Measurements from ENCODE around the gene OR11A1. TPM values are rescaled to one million over a fixed set of nuclear protein-coding genes. Genes with fewer than 3 reads are reported as not detected.

Gene OR11A1
- total and polyA plus RNA-seq, 4 experiments from 2014 or later: not detected

GRCh38 chr6:29499704-29500103, 42.8 kb upstream of the OR11A1 start:
- peaks cover 22 to 24% of the 10 kb centered on the region in 2 donors for H3K27me3 Mint-ChIP-seq
- Histone ChIP-seq H3K4me1 (ENCODE audit: insufficient read depth, low read length) (no peaks in the 10 kb centered on the region), H3K4me3 (ENCODE audit: low read length in 2 of 2) (no peak overlapping the region), H3K36me3 (ENCODE audit: insufficient read depth, low read length) (no peaks in the 10 kb centered on the region), H3K9me3 (ENCODE audit: control insufficient read depth in 1 of 2, low read length in 2 of 2) (no peaks in the 10 kb centered on the region), H3K27ac (ENCODE audit: low read depth, low read length) (no peak overlapping the region), H3K27me3 (ENCODE audit: insufficient read depth, low read length) (no peaks in the 10 kb centered on the region)
- H3K36me3 Mint-ChIP-seq: no peaks in the 10 kb centered on the region
- no peak overlapping the region for H3K4me3 Mint-ChIP-seq
- no peaks in the 10 kb centered on the region for H3K9me3 Mint-ChIP-seq
- no peaks in the 10 kb centered on the region for H3K4me1 Mint-ChIP-seq
- ChIA-PET POLR2A (ENCODE audit: partially characterized antibody) (no interaction called here), CTCF (ENCODE audit: partially characterized antibody) (no interaction called here)
- H3K27ac Mint-ChIP-seq: no peak overlapping the region
- intact Hi-C loops (cut with micrococcal nuclease): no loop called here
- no peak for DNase-seq

GRCh38 chr6:29496961-29497360, 40.1 kb upstream of the OR11A1 start:
- intact Hi-C loops (cut with micrococcal nuclease): no loop called here
- Histone ChIP-seq H3K27ac (ENCODE audit: low read depth, low read length) (no peak overlapping the region), H3K27me3 (ENCODE audit: insufficient read depth, low read length) (no peaks in the 10 kb centered on the region), H3K9me3 (ENCODE audit: control insufficient read depth in 1 of 2, low read length in 2 of 2) (no peaks in the 10 kb centered on the region), H3K4me1 (ENCODE audit: insufficient read depth, low read length) (no peaks in the 10 kb centered on the region), H3K4me3 (ENCODE audit: low read length in 2 of 2) (no peak overlapping the region), H3K36me3 (ENCODE audit: insufficient read depth, low read length) (no peaks in the 10 kb centered on the region)
- Mint-ChIP-seq H3K27ac (no peak overlapping the region), H3K36me3 (no peaks in the 10 kb centered on the region), H3K27me3 (peaks cover 17 to 20% of the 10 kb centered on the region in 2 donors), H3K4me1 (no peaks in the 10 kb centered on the region), H3K4me3 (no peak overlapping the region), H3K9me3 (no peaks in the 10 kb centered on the region)
- DNase-seq: no peak
- CTCF ChIA-PET (ENCODE audit: partially characterized antibody): no interaction called here
- POLR2A ChIA-PET (ENCODE audit: partially characterized antibody): no interaction called here

- Histone ChIP-seq H3K4me1 (ENCODE audit: insufficient read depth, low read length) (no peaks in the 10 kb centered on the region), H3K27me3 (ENCODE audit: insufficient read depth, low read length) (no peaks in the 10 kb centered on the region), H3K4me3 (ENCODE audit: low read length in 2 of 2) (no peak overlapping the region), H3K9me3 (ENCODE audit: control insufficient read depth in 1 of 2, low read length in 2 of 2) (no peaks in the 10 kb centered on the region), H3K27ac (ENCODE audit: low read depth, low read length) (no peak overlapping the region), H3K36me3 (ENCODE audit: insufficient read depth, low read length) (no peaks in the 10 kb centered on the region)
- Mint-ChIP-seq H3K4me1 (no peaks in the 10 kb centered on the region), H3K4me3 (no peak overlapping the region), H3K27me3 (peaks cover 17 to 22% of the 10 kb centered on the region in 2 donors), H3K27ac (no peak overlapping the region), H3K36me3 (no peaks in the 10 kb centered on the region), H3K9me3 (no peaks in the 10 kb centered on the region)
- DNase-seq: no peak
- CTCF ChIA-PET (ENCODE audit: partially characterized antibody): no interaction called here
- POLR2A ChIA-PET (ENCODE audit: partially characterized antibody): no interaction called here
- intact Hi-C loops (cut with micrococcal nuclease): no loop called here
Observed at GRCh38 chr6:29495571-29495970, 38.7 kb upstream of the OR11A1 start.

- intact Hi-C loops (cut with micrococcal nuclease): no loop called here
- Mint-ChIP-seq H3K27me3 (peaks cover 14 to 21% of the 10 kb centered on the region in 2 donors), H3K4me3 (no peak overlapping the region), H3K36me3 (no peaks in the 10 kb centered on the region), H3K27ac (no peak overlapping the region), H3K9me3 (no peaks in the 10 kb centered on the region), H3K4me1 (no peaks in the 10 kb centered on the region)
- no peak overlapping the region for H3K4me3 ChIP-seq (ENCODE audit: low read length in 2 of 2)
- POLR2A ChIA-PET (ENCODE audit: partially characterized antibody): no interaction called here
- CTCF ChIA-PET (ENCODE audit: partially characterized antibody): no interaction called here
- no peak overlapping the region for H3K27ac ChIP-seq (ENCODE audit: low read depth, low read length)
- no peaks in the 10 kb centered on the region for H3K4me1 ChIP-seq (ENCODE audit: insufficient read depth, low read length)
- H3K36me3 ChIP-seq (ENCODE audit: insufficient read depth, low read length): no peaks in the 10 kb centered on the region
- no peaks in the 10 kb centered on the region for H3K9me3 ChIP-seq (ENCODE audit: control insufficient read depth in 1 of 2, low read length in 2 of 2)
- DNase-seq: no peak
- no peaks in the 10 kb centered on the region for H3K27me3 ChIP-seq (ENCODE audit: insufficient read depth, low read length)
Observed at GRCh38 chr6:29494131-29494530, 37.3 kb upstream of the OR11A1 start.

- Histone ChIP-seq H3K36me3 (ENCODE audit: insufficient read depth, low read length) (no peaks in the 10 kb centered on the region), H3K4me1 (ENCODE audit: insufficient read depth, low read length) (no peaks in the 10 kb centered on the region), H3K4me3 (ENCODE audit: low read length in 2 of 2) (no peak overlapping the region), H3K9me3 (ENCODE audit: control insufficient read depth in 1 of 2, low read length in 2 of 2) (no peaks in the 10 kb centered on the region), H3K27me3 (ENCODE audit: insufficient read depth, low read length) (no peaks in the 10 kb centered on the region), H3K27ac (ENCODE audit: low read depth, low read length) (no peak overlapping the region)
- no peak overlapping the region for H3K4me3 Mint-ChIP-seq
- intact Hi-C loops (cut with micrococcal nuclease): no loop called here
- H3K36me3 Mint-ChIP-seq: no peaks in the 10 kb centered on the region
- ChIA-PET POLR2A (ENCODE audit: partially characterized antibody) (no interaction called here), CTCF (ENCODE audit: partially characterized antibody) (no interaction called here)
- H3K4me1 Mint-ChIP-seq: no peaks in the 10 kb centered on the region
- peaks cover 9 to 16% of the 10 kb centered on the region in 2 donors for H3K27me3 Mint-ChIP-seq
- H3K27ac Mint-ChIP-seq: no peak overlapping the region
- no peaks in the 10 kb centered on the region for H3K9me3 Mint-ChIP-seq
- no peak for DNase-seq
Observed at GRCh38 chr6:29493261-29493660, 36.4 kb upstream of the OR11A1 start.

GRCh38 chr6:29491574-29491973, 34.7 kb upstream of the OR11A1 start:
- no peak overlapping the region for H3K27ac ChIP-seq (ENCODE audit: low read depth, low read length)
- no peaks in the 10 kb centered on the region for H3K9me3 ChIP-seq (ENCODE audit: control insufficient read depth in 1 of 2, low read length in 2 of 2)
- Mint-ChIP-seq H3K27ac (no peak overlapping the region), H3K36me3 (no peaks in the 10 kb centered on the region), H3K27me3 (peaks cover 10 to 26% of the 10 kb centered on the region in 2 donors), H3K9me3 (no peaks in the 10 kb centered on the region), H3K4me1 (no peaks in the 10 kb centered on the region), H3K4me3 (no peak overlapping the region)
- no peaks in the 10 kb centered on the region for H3K27me3 ChIP-seq (ENCODE audit: insufficient read depth, low read length)
- H3K4me1 ChIP-seq (ENCODE audit: insufficient read depth, low read length): no peaks in the 10 kb centered on the region
- no peak overlapping the region for H3K4me3 ChIP-seq (ENCODE audit: low read length in 2 of 2)
- CTCF ChIA-PET (ENCODE audit: partially characterized antibody): no interaction called here
- intact Hi-C loops (cut with micrococcal nuclease): no loop called here
- POLR2A ChIA-PET (ENCODE audit: partially characterized antibody): no interaction called here
- no peak for DNase-seq
- no peaks in the 10 kb centered on the region for H3K36me3 ChIP-seq (ENCODE audit: insufficient read depth, low read length)

- Histone ChIP-seq H3K27ac (ENCODE audit: low read depth, low read length) (no peak overlapping the region), H3K4me1 (ENCODE audit: insufficient read depth, low read length) (no peaks in the 10 kb centered on the region), H3K27me3 (ENCODE audit: insufficient read depth, low read length) (no peaks in the 10 kb centered on the region), H3K36me3 (ENCODE audit: insufficient read depth, low read length) (no peaks in the 10 kb centered on the region), H3K4me3 (ENCODE audit: low read length in 2 of 2) (no peak overlapping the region), H3K9me3 (ENCODE audit: control insufficient read depth in 1 of 2, low read length in 2 of 2) (no peaks in the 10 kb centered on the region)
- no peaks in the 10 kb centered on the region for H3K9me3 Mint-ChIP-seq
- ChIA-PET POLR2A (ENCODE audit: partially characterized antibody) (no interaction called here), CTCF (ENCODE audit: partially characterized antibody) (no interaction called here)
- intact Hi-C loops (cut with micrococcal nuclease): no loop called here
- H3K4me3 Mint-ChIP-seq: no peak overlapping the region
- H3K36me3 Mint-ChIP-seq: no peaks in the 10 kb centered on the region
- no peaks in the 10 kb centered on the region for H3K4me1 Mint-ChIP-seq
- no peak overlapping the region for H3K27ac Mint-ChIP-seq
- H3K27me3 Mint-ChIP-seq: peaks cover 10 to 22% of the 10 kb centered on the region in 2 donors
- no peak for DNase-seq
Observed at GRCh38 chr6:29490552-29490951, 33.7 kb upstream of the OR11A1 start.

- intact Hi-C loops (cut with micrococcal nuclease): no loop called here
- POLR2A ChIA-PET (ENCODE audit: partially characterized antibody): no interaction called here
- Histone ChIP-seq H3K36me3 (ENCODE audit: insufficient read depth, low read length) (no peaks in the 10 kb centered on the region), H3K27ac (ENCODE audit: low read depth, low read length) (no peak overlapping the region), H3K4me1 (ENCODE audit: insufficient read depth, low read length) (no peaks in the 10 kb centered on the region), H3K27me3 (ENCODE audit: insufficient read depth, low read length) (no peaks in the 10 kb centered on the region), H3K9me3 (ENCODE audit: control insufficient read depth in 1 of 2, low read length in 2 of 2) (no peaks in the 10 kb centered on the region), H3K4me3 (ENCODE audit: low read length in 2 of 2) (no peak overlapping the region)
- Mint-ChIP-seq H3K4me1 (no peaks in the 10 kb centered on the region), H3K27ac (no peak overlapping the region), H3K4me3 (no peak overlapping the region), H3K27me3 (peaks cover 10 to 20% of the 10 kb centered on the region in 2 donors), H3K9me3 (no peaks in the 10 kb centered on the region), H3K36me3 (no peaks in the 10 kb centered on the region)
- CTCF ChIA-PET (ENCODE audit: partially characterized antibody): no interaction called here
- DNase-seq: no peak
Observed at GRCh38 chr6:29490055-29490454, 33.2 kb upstream of the OR11A1 start.

All from CD4-positive, alpha-beta memory T cell (primary cell).